WTC11 (cell line): ENCODE measurements around the gene MCOLN1. TPM values are rescaled to one million over a fixed set of nuclear protein-coding genes. Genes with fewer than 3 reads are reported as not detected.

Experiments
- ATAC-seq: fragments of 200-7000 bp; cut with Tn5 transposase; 2 replicates; pipeline ENCODE4 v1.10.0; 2021; ENCODE audit warnings: mild to moderate bottlenecking, moderate library complexity
- CTCF ChIA-PET: fragments of 300-600 bp; sonication (Branson Sonifier 250); formaldehyde crosslinking; loops from one replicate; lab custom pipeline; 2021; ENCODE audit warnings: antibody characterized with exemption; lab: Charles Lee
- POLR2A ChIA-PET: fragments of 350-600 bp; sonication (Branson Sonifier 250); formaldehyde crosslinking; loops from one replicate; lab custom pipeline; 2021; ENCODE audit warnings: antibody characterized with exemption; lab: Charles Lee
- DNase-seq: peaks from one replicate; pipeline ENCODE4 v3.0.0; 2021; ENCODE audit warnings: low spot score
- H3K27ac Mint-ChIP-seq: 2 replicates; pipeline ENCODE4 v1.8.0; 2021; ENCODE audit warnings: mixed read lengths
- H3K27me3 Mint-ChIP-seq: 2 replicates; pipeline ENCODE4 v1.8.0; 2021; ENCODE audit warnings: low read depth, mild to moderate bottlenecking, moderate library complexity, mixed read lengths
- H3K36me3 Mint-ChIP-seq: 2 replicates; pipeline ENCODE4 v1.8.0; 2021; ENCODE audit warnings: mixed read lengths
- H3K4me1 Mint-ChIP-seq: 2 replicates; pipeline ENCODE4 v1.8.0; 2022; ENCODE audit warnings: mixed read lengths
- H3K4me3 Mint-ChIP-seq: 2 replicates; pipeline ENCODE4 v1.8.0; 2021; ENCODE audit warnings: mild to moderate bottlenecking, moderate library complexity, mixed read lengths
- H3K9me3 Mint-ChIP-seq: 2 replicates; pipeline ENCODE4 v1.8.0; 2021; ENCODE audit warnings: mixed read lengths
- ELF4 ChIP-seq: sonication (generic); formaldehyde crosslinking; IDR thresholded peaks from 2 replicates; pipeline ENCODE4 v1.8.1; 2022; ENCODE audit warnings: low read depth, mild to moderate bottlenecking, moderate library complexity, missing genetic modification reagents
- FOXP1 ChIP-seq: sonication (generic); formaldehyde crosslinking; IDR thresholded peaks from 2 replicates; pipeline ENCODE4 v1.8.0; 2022; ENCODE audit warnings: missing genetic modification reagents, mild to moderate bottlenecking, moderate library complexity, borderline replicate concordance
- GTF2I ChIP-seq: fragments of 250-450 bp; sonication (Bioruptor Pico); conservative IDR thresholded peaks from 2 replicates; pipeline ENCODE4 v1.4.0; 2021; ENCODE audit warnings: mild to moderate bottlenecking
- NR1H2 ChIP-seq: sonication (generic); formaldehyde crosslinking; IDR thresholded peaks from 2 replicates; pipeline ENCODE4 v1.9.0; 2021; ENCODE audit warnings: mild to moderate bottlenecking, moderate library complexity, missing genetic modification reagents
- NR3C1 ChIP-seq: sonication (generic); formaldehyde crosslinking; conservative IDR thresholded peaks from 2 replicates; pipeline ENCODE4 v1.8.1; 2023; ENCODE audit warnings: low read depth, mild to moderate bottlenecking, missing genetic modification reagents
- TEAD1 ChIP-seq: sonication (generic); formaldehyde crosslinking; IDR thresholded peaks from 2 replicates; pipeline ENCODE4 v1.8.0; 2022; ENCODE audit warnings: mild to moderate bottlenecking, missing genetic modification reagents
- TEAD4 ChIP-seq: sonication (generic); formaldehyde crosslinking; IDR thresholded peaks from 2 replicates; pipeline ENCODE4 v1.8.0; 2022; ENCODE audit warnings: mild to moderate bottlenecking, missing genetic modification reagents
- ZNF396 ChIP-seq: fragments of 250-450 bp; sonication (Bioruptor Pico); IDR thresholded peaks from 2 replicates; pipeline ENCODE4 v1.8.0; 2021; ENCODE audit warnings: mild to moderate bottlenecking, moderate library complexity, borderline replicate concordance
- total RNA-seq: library from RNA; stranded (reverse); gene quantifications from 3 replicates; pipeline ENCODE4 v1.2.3, GENCODE V29; 2021
- TF ChIP-seq, protein P1 (sequence below): fragments of 250-450 bp; sonication (Bioruptor Pico); IDR thresholded peaks from 2 replicates; pipeline ENCODE4 v2.1.2; 2022; ENCODE audit warnings: mild to moderate bottlenecking, moderate library complexity
- TF ChIP-seq, protein P2 (sequence below): fragments of 250-450 bp; sonication (Bioruptor Pico); IDR thresholded peaks from 2 replicates; pipeline ENCODE4 v1.9.0; 2021; ENCODE audit warnings: moderate library complexity, mild to moderate bottlenecking, inconsistent platforms, borderline replicate concordance
- TF ChIP-seq, protein P3 (sequence below): sonication (generic); formaldehyde crosslinking; IDR thresholded peaks from 2 replicates; pipeline ENCODE4 v1.8.1; 2023; ENCODE audit warnings: mild to moderate bottlenecking, missing genetic modification reagents, moderate library complexity
- TF ChIP-seq, protein P4 (sequence below): fragments of 250-450 bp; sonication (Bioruptor Pico); IDR thresholded peaks from 2 replicates; pipeline ENCODE4 v1.9.0; 2021; ENCODE audit warnings: mild to moderate bottlenecking, borderline replicate concordance
- TF ChIP-seq, protein P5 (sequence below): fragments of 250-450 bp; sonication (Bioruptor Pico); IDR thresholded peaks from 2 replicates; pipeline ENCODE4 v1.9.0; 2021; ENCODE audit warnings: mild to moderate bottlenecking
- TF ChIP-seq, protein P6 (sequence below): sonication (generic); formaldehyde crosslinking; IDR thresholded peaks from 2 replicates; pipeline ENCODE4 v1.8.0; 2023; ENCODE audit warnings: mild to moderate bottlenecking, missing genetic modification reagents
- TF ChIP-seq, protein P7 (sequence below): sonication (generic); formaldehyde crosslinking; IDR thresholded peaks from 2 replicates; pipeline ENCODE4 v1.8.1; 2023; ENCODE audit warnings: mild to moderate bottlenecking, missing genetic modification reagents, moderate library complexity
- TF ChIP-seq, protein P8 (sequence below): sonication (generic); formaldehyde crosslinking; IDR thresholded peaks from 2 replicates; pipeline ENCODE4 v1.8.0; 2022; ENCODE audit warnings: mild to moderate bottlenecking, missing genetic modification reagents

Gene MCOLN1
- total RNA-seq, 1 experiment from 2014 or later: 19.7 TPM

DNA sequence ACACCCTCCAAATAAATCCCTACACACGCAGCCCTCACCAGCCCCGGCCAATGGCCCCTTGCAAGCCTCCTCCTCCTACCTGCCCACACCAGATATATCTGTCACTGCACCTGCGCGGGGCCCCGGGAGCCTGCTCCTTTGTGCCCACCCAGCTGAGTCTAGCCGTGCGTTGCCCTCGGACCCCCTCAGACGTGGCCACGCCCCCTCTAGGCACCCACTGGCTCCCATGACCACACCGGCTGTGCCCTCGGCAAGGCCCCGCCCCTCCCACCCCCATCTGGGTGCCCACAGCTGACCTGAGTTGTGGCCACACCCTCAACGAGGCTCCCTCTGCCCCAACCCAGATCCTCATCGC lies 6.8 kb downstream of the MCOLN1 start:
- Mint-ChIP-seq H3K9me3 (no peaks in the 10 kb centered on the region), H3K4me1 (no peaks in the 10 kb centered on the region), H3K4me3 (no peak overlapping the region), H3K27me3 (no peaks in the 10 kb centered on the region), H3K36me3 (peaks cover 5% of the 10 kb centered on the region; the same call in 1 of the 2 replicates), H3K27ac (no peak overlapping the region)
- ChIA-PET POLR2A (no interaction called here), CTCF (no interaction called here)
- ATAC-seq (no peak), DNase-seq (no peak)
- no peak for TF ChIP-seq NR1H2
- TF ChIP-seq, protein P1, sequence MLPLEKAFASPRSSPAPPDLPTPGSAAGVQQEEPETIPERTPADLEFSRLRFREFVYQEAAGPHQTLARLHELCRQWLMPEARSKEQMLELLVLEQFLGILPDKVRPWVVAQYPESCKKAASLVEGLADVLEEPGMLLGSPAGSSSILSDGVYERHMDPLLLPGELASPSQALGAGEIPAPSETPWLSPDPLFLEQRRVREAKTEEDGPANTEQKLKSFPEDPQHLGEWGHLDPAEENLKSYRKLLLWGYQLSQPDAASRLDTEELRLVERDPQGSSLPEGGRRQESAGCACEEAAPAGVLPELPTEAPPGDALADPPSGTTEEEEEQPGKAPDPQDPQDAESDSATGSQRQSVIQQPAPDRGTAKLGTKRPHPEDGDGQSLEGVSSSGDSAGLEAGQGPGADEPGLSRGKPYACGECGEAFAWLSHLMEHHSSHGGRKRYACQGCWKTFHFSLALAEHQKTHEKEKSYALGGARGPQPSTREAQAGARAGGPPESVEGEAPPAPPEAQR (CRISPR knock-in tag): no peak
- no peak for TF ChIP-seq NR3C1 (CRISPR knock-in tag)
- TF ChIP-seq, protein P2, sequence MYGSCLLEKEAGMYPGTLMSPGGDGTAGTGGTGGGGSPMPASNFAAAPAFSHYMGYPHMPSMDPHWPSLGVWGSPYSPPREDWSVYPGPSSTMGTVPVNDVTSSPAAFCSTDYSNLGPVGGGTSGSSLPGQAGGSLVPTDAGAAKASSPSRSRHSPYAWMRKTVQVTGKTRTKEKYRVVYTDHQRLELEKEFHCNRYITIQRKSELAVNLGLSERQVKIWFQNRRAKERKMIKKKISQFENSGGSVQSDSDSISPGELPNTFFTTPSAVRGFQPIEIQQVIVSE (CRISPR knock-in tag): no peak
- TF ChIP-seq, protein P3, sequence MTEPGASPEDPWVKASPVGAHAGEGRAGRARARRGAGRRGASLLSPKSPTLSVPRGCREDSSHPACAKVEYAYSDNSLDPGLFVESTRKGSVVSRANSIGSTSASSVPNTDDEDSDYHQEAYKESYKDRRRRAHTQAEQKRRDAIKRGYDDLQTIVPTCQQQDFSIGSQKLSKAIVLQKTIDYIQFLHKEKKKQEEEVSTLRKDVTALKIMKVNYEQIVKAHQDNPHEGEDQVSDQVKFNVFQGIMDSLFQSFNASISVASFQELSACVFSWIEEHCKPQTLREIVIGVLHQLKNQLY (CRISPR knock-in tag): no peak
- TF ChIP-seq TEAD4: no peak
- TF ChIP-seq, protein P4, sequence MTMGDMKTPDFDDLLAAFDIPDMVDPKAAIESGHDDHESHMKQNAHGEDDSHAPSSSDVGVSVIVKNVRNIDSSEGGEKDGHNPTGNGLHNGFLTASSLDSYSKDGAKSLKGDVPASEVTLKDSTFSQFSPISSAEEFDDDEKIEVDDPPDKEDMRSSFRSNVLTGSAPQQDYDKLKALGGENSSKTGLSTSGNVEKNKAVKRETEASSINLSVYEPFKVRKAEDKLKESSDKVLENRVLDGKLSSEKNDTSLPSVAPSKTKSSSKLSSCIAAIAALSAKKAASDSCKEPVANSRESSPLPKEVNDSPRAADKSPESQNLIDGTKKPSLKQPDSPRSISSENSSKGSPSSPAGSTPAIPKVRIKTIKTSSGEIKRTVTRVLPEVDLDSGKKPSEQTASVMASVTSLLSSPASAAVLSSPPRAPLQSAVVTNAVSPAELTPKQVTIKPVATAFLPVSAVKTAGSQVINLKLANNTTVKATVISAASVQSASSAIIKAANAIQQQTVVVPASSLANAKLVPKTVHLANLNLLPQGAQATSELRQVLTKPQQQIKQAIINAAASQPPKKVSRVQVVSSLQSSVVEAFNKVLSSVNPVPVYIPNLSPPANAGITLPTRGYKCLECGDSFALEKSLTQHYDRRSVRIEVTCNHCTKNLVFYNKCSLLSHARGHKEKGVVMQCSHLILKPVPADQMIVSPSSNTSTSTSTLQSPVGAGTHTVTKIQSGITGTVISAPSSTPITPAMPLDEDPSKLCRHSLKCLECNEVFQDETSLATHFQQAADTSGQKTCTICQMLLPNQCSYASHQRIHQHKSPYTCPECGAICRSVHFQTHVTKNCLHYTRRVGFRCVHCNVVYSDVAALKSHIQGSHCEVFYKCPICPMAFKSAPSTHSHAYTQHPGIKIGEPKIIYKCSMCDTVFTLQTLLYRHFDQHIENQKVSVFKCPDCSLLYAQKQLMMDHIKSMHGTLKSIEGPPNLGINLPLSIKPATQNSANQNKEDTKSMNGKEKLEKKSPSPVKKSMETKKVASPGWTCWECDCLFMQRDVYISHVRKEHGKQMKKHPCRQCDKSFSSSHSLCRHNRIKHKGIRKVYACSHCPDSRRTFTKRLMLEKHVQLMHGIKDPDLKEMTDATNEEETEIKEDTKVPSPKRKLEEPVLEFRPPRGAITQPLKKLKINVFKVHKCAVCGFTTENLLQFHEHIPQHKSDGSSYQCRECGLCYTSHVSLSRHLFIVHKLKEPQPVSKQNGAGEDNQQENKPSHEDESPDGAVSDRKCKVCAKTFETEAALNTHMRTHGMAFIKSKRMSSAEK: no peak
- TF ChIP-seq FOXP1: no peak
- TF ChIP-seq ELF4: no peak
- TF ChIP-seq, protein P5, sequence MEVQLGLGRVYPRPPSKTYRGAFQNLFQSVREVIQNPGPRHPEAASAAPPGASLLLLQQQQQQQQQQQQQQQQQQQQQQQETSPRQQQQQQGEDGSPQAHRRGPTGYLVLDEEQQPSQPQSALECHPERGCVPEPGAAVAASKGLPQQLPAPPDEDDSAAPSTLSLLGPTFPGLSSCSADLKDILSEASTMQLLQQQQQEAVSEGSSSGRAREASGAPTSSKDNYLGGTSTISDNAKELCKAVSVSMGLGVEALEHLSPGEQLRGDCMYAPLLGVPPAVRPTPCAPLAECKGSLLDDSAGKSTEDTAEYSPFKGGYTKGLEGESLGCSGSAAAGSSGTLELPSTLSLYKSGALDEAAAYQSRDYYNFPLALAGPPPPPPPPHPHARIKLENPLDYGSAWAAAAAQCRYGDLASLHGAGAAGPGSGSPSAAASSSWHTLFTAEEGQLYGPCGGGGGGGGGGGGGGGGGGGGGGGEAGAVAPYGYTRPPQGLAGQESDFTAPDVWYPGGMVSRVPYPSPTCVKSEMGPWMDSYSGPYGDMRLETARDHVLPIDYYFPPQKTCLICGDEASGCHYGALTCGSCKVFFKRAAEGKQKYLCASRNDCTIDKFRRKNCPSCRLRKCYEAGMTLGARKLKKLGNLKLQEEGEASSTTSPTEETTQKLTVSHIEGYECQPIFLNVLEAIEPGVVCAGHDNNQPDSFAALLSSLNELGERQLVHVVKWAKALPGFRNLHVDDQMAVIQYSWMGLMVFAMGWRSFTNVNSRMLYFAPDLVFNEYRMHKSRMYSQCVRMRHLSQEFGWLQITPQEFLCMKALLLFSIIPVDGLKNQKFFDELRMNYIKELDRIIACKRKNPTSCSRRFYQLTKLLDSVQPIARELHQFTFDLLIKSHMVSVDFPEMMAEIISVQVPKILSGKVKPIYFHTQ: no peak
- TF ChIP-seq TEAD1: no peak
- TF ChIP-seq GTF2I (CRISPR knock-in tag): no peak
- TF ChIP-seq, protein P6, sequence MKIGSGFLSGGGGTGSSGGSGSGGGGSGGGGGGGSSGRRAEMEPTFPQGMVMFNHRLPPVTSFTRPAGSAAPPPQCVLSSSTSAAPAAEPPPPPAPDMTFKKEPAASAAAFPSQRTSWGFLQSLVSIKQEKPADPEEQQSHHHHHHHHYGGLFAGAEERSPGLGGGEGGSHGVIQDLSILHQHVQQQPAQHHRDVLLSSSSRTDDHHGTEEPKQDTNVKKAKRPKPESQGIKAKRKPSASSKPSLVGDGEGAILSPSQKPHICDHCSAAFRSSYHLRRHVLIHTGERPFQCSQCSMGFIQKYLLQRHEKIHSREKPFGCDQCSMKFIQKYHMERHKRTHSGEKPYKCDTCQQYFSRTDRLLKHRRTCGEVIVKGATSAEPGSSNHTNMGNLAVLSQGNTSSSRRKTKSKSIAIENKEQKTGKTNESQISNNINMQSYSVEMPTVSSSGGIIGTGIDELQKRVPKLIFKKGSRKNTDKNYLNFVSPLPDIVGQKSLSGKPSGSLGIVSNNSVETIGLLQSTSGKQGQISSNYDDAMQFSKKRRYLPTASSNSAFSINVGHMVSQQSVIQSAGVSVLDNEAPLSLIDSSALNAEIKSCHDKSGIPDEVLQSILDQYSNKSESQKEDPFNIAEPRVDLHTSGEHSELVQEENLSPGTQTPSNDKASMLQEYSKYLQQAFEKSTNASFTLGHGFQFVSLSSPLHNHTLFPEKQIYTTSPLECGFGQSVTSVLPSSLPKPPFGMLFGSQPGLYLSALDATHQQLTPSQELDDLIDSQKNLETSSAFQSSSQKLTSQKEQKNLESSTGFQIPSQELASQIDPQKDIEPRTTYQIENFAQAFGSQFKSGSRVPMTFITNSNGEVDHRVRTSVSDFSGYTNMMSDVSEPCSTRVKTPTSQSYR (CRISPR knock-in tag): no peak
- TF ChIP-seq, protein P7, sequence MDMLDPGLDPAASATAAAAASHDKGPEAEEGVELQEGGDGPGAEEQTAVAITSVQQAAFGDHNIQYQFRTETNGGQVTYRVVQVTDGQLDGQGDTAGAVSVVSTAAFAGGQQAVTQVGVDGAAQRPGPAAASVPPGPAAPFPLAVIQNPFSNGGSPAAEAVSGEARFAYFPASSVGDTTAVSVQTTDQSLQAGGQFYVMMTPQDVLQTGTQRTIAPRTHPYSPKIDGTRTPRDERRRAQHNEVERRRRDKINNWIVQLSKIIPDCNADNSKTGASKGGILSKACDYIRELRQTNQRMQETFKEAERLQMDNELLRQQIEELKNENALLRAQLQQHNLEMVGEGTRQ: no peak
- TF ChIP-seq, protein P8, sequence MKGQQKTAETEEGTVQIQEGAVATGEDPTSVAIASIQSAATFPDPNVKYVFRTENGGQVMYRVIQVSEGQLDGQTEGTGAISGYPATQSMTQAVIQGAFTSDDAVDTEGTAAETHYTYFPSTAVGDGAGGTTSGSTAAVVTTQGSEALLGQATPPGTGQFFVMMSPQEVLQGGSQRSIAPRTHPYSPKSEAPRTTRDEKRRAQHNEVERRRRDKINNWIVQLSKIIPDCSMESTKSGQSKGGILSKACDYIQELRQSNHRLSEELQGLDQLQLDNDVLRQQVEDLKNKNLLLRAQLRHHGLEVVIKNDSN: no peak
- TF ChIP-seq ZNF396: no peak
